Spleen (tissue), 11 donors: ENCODE results near the gene IL1RAPL1. TPM values are rescaled to one million over a fixed set of nuclear protein-coding genes. Genes with fewer than 3 reads are reported as not detected.

ENCODE experiments used
- DNase-seq: peaks from one replicate; pipeline ENCODE4 v3.0.0-alpha.2; 2020
- H3K27ac ChIP-seq, 8 donors: fragments of 200-600 bp; sonication (generic) in 7 of 8; 1 replicate in 4 of 8; 2 replicates in 4 of 8; pipeline versions ENCODE4 v1.5.0 to v1.8.0; 2016 to 2021; ENCODE audit warnings: inconsistent platforms in 4 of 8, mild to moderate bottlenecking in 4 of 8, moderate library complexity in 1 of 8
- H3K27me3 ChIP-seq, 7 donors: fragments of 200-600 bp; sonication (generic) in 6 of 7; replicated peaks in 1 of 7; 1 replicate in 4 of 7; 2 replicates in 3 of 7; pipeline versions ENCODE4 v1.5.0 to v1.8.0; 2016 to 2021; ENCODE audit warnings: inconsistent platforms in 3 of 7, mild to moderate bottlenecking in 1 of 7
- H3K36me3 ChIP-seq, 6 donors: fragments of 200-600 bp; sonication (generic) in 5 of 6; 1 replicate in 4 of 6; 2 replicates in 2 of 6; pipeline versions ENCODE4 v1.5.0 to v1.8.0; 2016 to 2021; ENCODE audit warnings: inconsistent platforms in 2 of 6
- H3K4me1 ChIP-seq, 6 donors: fragments of 200-600 bp; sonication (generic) in 5 of 6; 1 replicate in 3 of 6; 2 replicates in 3 of 6; pipeline versions ENCODE4 v1.5.0 to v1.8.0; 2016 to 2021; ENCODE audit warnings: inconsistent platforms in 3 of 6
- H3K4me3 ChIP-seq, 8 donors: fragments of 200-600 bp; sonication (generic) in 7 of 8; 1 replicate in 4 of 8; 2 replicates in 4 of 8; pipeline versions ENCODE4 v1.5.0 to v1.8.0; 2016 to 2021; ENCODE audit warnings: inconsistent platforms in 4 of 8, mild to moderate bottlenecking in 4 of 8, moderate library complexity in 2 of 8
- H3K9me3 ChIP-seq, 8 donors: fragments of 200-600 bp; sonication (generic) in 7 of 8; 1 replicate in 4 of 8; 2 replicates in 4 of 8; pipeline versions ENCODE4 v1.5.0 to v1.8.0; 2016 to 2021; ENCODE audit warnings: inconsistent platforms in 4 of 8
- CTCF ChIP-seq, 11 experiments: fragments of 200-600 bp in 7 of 11; fragments of 450-650 bp in 4 of 11; sonication (generic) in 4 of 11; IDR thresholded peaks in 8 of 11; conservative IDR thresholded peaks in 3 of 11; 1 replicate in 7 of 11; 2 replicates in 4 of 11; pipeline versions ENCODE4 v1.4.0 to v1.8.0; 2016 to 2021; ENCODE audit warnings: antibody characterized with exemption in 11 of 11, inconsistent platforms in 4 of 11, mild to moderate bottlenecking in 1 of 11
- POLR2A ChIP-seq, 3 donors: fragments of 450-650 bp; IDR thresholded peaks; one replicate each; pipeline ENCODE4 v1.5.1; 2017; ENCODE audit warnings: antibody characterized with exemption in 3 of 3, mild to moderate bottlenecking in 1 of 3
- POLR2AphosphoS5 ChIP-seq, 3 donors: sonication (generic); formaldehyde crosslinking; IDR thresholded peaks; one replicate each; pipeline ENCODE4 v1.5.1; 2017; ENCODE audit warnings: antibody characterized with exemption in 3 of 3
- WGBS, 5 donors: extraction: QIAGEN DNeasy Blood & Tissue Kit in 3 of 5; methylation state at CpG; one replicate each; pipeline versions ENCODE4 v1.1.5 to v1.1.7; 2013 to 2018; 5-methylcytosine and 5-hydroxymethylcytosine counted together
- intact Hi-C: fragments of 100-400 bp; cut with DNase I; formaldehyde crosslinking; loops from one replicate; pipeline ENCODE4 v1.15.0; 2023; ENCODE audit warnings: low total_unique reads
- polyA plus RNA-seq, 3 donors: library from polyadenylated mRNA; stranded (reverse); fragments of 200-250 nt; gene quantifications; one replicate each; pipeline ENCODE4 v1.2.1, GENCODE V29; 2013
- total RNA-seq, 7 donors: library from RNA; depleted of rRNA in 3 of 7; stranded (reverse); fragments of >200 nt in 3 of 7; fragmentation: NEBNext Ultra II Directional in 4 of 7; extraction: Animal tissue kit (Norgen Biotek cat#: 25700) in 4 of 7; gene quantifications; one replicate each; pipeline versions ENCODE4 v1.1.0 to v1.2.1, GENCODE V29; 2016 to 2021
- donor health status: healthy with polysubstance abuse.
- donor health status: DM: no; HTN: no; CAD: no; lungs with moderate emphysema.
- donor health status: DM: no; HTN: no; CAD: no.
- donor health status: Bipolar disorder and iron deficiency.
- donor health status: healthy.
- donor health status: DM: no; HTN: no; CAD: no.
- donor health status: DM: yes; HTN: yes; CAD: no.

Gene IL1RAPL1
- total and polyA plus RNA-seq, 10 donors = 0.03 to 0.19 TPM; not detected in 8

- intact Hi-C loops = no loop called here
- Histone ChIP-seq H3K36me3 (no peaks in the 10 kb centered on the region), H3K4me1 (no peaks in the 10 kb centered on the region), H3K27ac (no peak overlapping the region), H3K9me3 (peaks cover 0 to 3% (median 0%) of the 10 kb centered on the region in 8 donors), H3K4me3 (no peak overlapping the region), H3K27me3 (no peaks in the 10 kb centered on the region)
- TF ChIP-seq CTCF (IDR thresholded peaks at IDR 0.05 in 8 of 11, conservative IDR thresholded peaks at IDR 0.05 in 3 of 11) (no peak), POLR2AphosphoS5 (IDR thresholded peaks at IDR 0.05) (no peak), POLR2A (IDR thresholded peaks at IDR 0.05) (no peak)
- 63 to 92% (median 90%) methylated on average over 4 of the region's 4 CpGs for WGBS, 5 donors
- no peak for DNase-seq
Measured at GRCh38 chrX:28610746-28611145, 23.5 kb downstream of the IL1RAPL1 start.

GRCh38 chrX:28613558-28613957 lies 26.3 kb downstream of the IL1RAPL1 start:
- no peak overlapping the region for H3K27ac ChIP-seq
- intact Hi-C loops = no loop called here

GRCh38 chrX:28625223-28625622 lies 38.0 kb downstream of the IL1RAPL1 start:
- no peak for TF ChIP-seq CTCF (IDR thresholded peaks at IDR 0.05 in 8 of 11, conservative IDR thresholded peaks at IDR 0.05 in 3 of 11)
- no peak for TF ChIP-seq POLR2AphosphoS5 (IDR thresholded peaks at IDR 0.05)
- no peak for TF ChIP-seq POLR2A (IDR thresholded peaks at IDR 0.05)
- no peaks in the 10 kb centered on the region for H3K4me1 ChIP-seq
- H3K36me3 ChIP-seq = no peaks in the 10 kb centered on the region
- intact Hi-C loops = no loop called here
- no peaks in the 10 kb centered on the region for H3K27me3 ChIP-seq
- WGBS, 5 donors = 57 to 87% (median 69%) methylated on average over 2 of the region's 2 CpGs
- DNase-seq = no peak
- H3K27ac ChIP-seq = no peak overlapping the region
- no peak overlapping the region for H3K4me3 ChIP-seq
- H3K9me3 ChIP-seq = no peaks in the 10 kb centered on the region

More at GRCh38 chrX:28613558-28613957, 26.3 kb downstream of the IL1RAPL1 start:
- Histone ChIP-seq H3K36me3 (no peaks in the 10 kb centered on the region), H3K9me3 (peaks cover 0 to 3% (median 0%) of the 10 kb centered on the region in 8 donors), H3K27me3 (no peaks in the 10 kb centered on the region), H3K4me1 (no peaks in the 10 kb centered on the region), H3K4me3 (no peak overlapping the region)
- no peak for TF ChIP-seq CTCF (IDR thresholded peaks at IDR 0.05 in 8 of 11, conservative IDR thresholded peaks at IDR 0.05 in 3 of 11)
- no peak for TF ChIP-seq POLR2A (IDR thresholded peaks at IDR 0.05)
- TF ChIP-seq POLR2AphosphoS5 (IDR thresholded peaks at IDR 0.05) = no peak
- 27 to 55% (median 38%) methylated on average over 1 of the region's 1 CpG for WGBS, 5 donors
- no peak for DNase-seq

GRCh38 chrX:28626515-28626914 lies 39.3 kb downstream of the IL1RAPL1 start:
- WGBS, 5 donors = 84 to 97% (median 92%) methylated on average over 2 of the region's 2 CpGs

More at GRCh38 chrX:28626515-28626914, 39.3 kb downstream of the IL1RAPL1 start:
- intact Hi-C loops = no loop called here
- Histone ChIP-seq H3K4me1 (no peaks in the 10 kb centered on the region), H3K27me3 (no peaks in the 10 kb centered on the region), H3K4me3 (no peak overlapping the region), H3K36me3 (no peaks in the 10 kb centered on the region), H3K27ac (no peak overlapping the region), H3K9me3 (no peaks in the 10 kb centered on the region)
- TF ChIP-seq CTCF (IDR thresholded peaks at IDR 0.05 in 8 of 11, conservative IDR thresholded peaks at IDR 0.05 in 3 of 11) (no peak), POLR2A (IDR thresholded peaks at IDR 0.05) (no peak), POLR2AphosphoS5 (IDR thresholded peaks at IDR 0.05) (no peak)
- DNase-seq = no peak
